Islet precursor cell (in vitro differentiated cells): Measurements from ENCODE around the gene USP12.

ENCODE experiments used
- DNase-seq: peaks from one replicate; pipeline ENCODE4 v3.0.0-alpha.2; 2018

Gene USP12

DNA sequence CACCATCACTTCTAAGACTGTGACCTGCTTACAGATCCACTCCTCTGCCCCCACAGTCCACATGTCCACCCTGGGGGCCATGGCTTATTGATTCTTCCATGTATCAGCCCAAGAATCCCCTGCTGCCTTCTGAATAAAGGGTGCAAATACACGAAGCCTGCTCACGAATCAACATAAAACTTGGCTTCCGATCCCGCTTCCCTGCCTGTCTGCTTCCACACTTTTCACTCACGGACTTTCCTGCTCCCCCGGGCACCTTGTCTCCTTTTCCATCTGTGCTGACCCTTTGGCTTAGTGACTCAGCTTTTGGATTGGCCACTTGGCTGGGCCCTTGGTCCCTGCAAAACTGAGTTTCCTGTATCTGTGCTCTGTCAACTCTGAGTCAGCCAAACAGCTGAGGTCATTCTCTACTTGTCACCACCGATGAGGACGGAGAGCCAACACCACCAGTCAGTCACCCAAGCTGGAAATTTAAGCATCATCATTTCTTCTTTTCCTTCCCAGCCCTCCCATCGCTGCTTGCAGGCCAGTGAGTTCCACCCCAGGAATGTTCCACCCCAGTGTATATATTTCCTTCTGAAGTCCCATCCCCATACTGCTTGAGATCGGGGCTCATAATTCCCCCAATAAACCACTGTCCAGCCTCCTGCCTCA, 11.4 kb upstream of the USP12 start:
- DNase-seq: peak; percentile 95

DNA sequence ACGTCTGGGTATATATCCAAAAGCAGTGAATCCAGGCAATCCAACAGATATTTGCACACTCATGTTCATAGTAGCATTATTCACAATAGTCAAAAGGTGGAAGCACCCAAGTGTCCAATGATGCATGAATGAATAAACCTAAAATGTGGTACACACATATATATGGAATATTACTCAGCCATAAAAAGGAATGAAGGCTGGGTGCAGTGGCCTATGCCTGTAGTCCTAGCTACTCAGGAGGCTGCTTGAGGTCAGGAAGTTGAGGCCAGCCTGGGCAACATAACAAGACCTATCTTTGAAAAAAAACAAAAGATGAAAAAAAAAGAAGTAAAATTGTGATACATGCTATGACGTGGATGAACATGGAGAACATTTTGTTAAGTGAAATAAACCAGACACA, 10.4 kb upstream of the USP12 start:
- no peak for DNase-seq

DNA sequence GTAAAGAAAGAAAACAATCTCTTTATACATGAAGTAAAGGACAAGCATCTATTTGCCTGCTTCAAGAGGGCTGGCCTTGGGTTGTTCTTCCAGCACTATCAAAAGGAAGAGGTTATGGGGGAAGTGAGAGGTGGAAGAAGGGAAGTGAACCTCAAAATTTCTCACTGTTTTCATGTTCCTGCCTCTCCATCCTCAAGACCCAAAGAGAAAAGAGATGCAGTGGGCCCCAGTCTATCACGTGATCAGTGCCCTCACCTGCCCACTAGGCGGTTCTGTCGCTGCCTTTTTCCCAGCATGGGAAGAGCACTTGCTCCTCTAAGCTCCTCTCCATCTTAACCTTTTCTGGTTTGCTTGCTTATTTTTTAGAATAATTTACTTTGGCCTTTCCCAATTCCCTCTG, 6.2 kb upstream of the USP12 start:
- DNase-seq: peak; percentile 60

DNA sequence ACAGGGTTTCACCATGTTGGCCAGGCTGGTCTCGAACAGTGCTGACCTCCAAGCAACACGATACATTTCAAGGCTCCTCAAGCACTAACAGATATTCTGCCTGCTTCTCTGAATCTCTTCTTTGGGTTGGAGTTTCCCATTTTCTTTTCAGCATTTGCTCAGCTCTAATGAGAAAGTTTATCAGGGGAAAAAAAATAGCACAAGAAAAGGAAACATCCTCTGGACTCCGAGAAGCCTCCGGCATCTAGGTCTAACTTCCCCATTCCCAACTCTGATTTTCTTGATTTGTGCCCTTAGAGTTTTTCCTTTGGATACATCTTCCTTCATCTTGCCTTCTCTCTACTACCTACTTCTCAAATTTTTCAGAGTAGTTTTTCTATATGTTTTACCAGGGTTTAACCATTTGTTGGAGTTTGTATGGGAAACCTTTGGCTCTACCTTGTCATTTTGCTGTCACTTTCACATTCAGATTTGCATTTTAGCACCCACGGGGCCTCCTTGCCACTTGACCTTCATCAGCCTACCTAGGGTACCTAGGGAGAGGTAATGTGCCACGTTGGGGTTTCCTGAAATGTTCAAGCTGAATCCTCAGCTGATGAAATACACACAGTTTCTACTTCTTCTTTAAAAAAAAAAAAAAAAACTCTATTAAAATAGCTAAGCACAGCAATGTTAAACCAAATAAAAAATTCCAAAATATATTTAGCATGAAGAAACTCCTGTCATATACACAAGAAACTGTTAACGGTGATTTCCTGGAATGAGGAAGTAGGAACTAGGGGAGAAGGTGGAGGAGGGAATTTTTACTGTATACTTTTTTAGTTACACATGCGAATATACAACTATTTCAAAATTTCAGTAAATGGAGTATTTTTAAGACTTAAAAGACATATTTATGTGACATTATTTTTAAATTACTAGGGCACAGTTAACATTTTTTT, 5.1 kb upstream of the USP12 start:
- no peak for DNase-seq

DNA sequence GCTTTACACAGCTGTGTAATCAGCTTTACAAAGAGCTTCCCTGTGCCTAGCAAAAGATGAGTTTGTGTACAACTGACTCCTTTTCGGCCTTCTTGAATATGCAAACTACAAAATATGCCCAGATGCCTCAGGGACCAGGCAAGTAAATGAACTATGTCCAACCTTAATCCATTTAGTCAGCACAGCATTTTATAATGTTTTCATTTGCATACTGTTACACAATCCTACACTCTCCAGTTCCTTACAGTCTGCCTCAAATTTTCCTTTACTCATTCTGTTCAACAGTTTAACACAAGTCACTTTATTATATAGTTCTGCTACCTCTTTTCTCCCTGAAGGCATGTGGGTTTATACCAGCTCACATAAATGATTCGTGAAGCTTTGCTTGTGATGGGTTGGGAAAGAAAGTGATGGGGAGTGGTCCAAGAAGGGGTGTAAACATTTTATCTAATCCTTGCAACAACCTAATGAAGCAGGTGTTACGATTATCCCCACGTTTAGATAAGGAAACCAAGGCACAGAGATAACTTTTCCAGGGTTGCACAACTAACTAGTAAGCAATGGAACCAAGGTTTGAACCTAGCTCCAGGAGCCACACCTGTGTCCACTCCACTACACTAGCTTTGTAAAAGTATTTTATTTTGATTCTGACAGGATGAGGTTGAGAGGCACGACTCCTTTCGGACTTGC, 3.3 kb upstream of the USP12 start:
- DNase-seq: no peak

DNA sequence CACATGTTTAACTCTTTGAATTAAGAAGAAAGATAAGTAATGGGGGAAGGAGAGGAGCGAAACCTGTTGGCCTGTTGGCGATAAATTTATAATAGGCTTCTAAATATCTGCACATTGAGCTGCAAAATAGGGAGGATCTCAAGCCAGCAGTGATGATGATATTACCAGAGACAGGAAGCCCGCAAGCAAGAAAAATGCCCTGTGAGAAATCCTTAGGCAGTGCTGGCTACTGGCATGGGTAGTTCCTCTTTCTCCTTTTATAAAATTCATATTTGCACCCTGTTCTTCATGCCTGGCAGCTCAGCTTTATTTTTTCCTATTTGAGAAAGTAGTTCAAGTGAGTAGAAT, 858 bp upstream of the USP12 start:
- no peak for DNase-seq

DNA sequence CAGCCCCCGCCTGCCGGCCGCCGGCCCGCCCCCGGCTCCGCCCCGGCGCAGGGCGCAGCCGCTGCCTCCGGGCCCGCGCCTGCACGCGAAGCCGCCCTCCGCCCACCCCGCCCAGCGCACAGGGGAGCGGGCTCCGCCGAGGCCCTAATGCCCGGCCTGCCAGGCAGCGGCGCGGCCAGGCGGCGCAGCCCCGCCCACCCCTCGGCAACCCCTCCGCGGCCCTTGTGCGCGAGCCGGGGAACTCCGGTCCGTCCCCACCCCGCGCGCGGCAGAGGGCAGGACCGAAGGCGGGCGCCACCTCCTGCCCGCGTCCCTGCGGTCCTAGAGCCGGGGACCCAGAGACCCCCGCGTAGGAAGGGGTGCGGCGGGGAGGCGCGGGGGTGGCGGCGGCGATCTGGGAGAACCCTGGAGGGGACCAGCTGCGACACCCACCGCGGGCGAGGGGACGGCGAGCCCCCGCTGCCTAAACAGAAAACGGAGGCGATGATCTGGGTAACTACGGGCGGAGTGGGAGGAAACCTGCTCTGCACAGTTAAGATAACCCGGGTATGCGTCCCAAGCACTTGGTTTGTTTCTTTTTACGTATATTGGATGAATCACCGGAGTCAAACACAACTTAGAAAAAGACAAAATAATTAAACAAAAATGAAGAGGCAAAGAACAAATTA, 350 bp upstream of the USP12 start:
- peak; percentile 96 for DNase-seq

DNA sequence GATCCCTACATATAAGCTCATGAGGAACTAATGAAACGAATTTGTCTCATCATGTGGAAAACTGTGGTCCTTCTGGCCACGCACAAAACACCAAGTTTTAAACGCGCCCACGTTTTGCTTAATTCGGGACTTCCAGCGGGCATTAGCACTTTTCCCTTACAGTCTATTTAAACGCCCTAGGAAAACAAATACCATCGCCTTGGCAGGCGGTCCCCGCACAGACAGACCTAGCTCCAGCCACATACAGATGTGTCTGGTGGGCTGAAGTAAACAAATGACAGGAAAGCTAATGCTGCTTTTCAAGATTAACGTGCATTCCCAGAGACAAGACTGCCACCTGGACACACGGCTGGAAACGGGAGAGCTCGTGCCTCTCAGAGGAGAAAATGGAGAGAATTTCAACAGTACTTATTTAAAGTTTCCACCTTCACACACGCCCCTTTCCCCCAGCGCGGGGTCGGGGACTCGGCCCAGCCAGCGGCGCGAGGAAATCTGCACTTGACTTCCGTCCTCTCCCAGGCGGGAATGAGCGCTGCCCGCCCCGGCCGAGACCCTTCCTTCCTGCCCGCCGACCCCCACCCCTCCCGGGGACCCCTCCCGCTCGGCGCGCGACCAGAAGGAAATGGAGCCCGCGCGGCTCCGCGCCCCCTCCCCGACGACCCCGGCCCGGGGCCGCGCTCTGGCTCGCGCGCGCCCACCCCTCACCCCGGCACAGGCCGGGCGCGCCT, 931 bp downstream of the USP12 start:
- peak; percentile 76 for DNase-seq

DNA sequence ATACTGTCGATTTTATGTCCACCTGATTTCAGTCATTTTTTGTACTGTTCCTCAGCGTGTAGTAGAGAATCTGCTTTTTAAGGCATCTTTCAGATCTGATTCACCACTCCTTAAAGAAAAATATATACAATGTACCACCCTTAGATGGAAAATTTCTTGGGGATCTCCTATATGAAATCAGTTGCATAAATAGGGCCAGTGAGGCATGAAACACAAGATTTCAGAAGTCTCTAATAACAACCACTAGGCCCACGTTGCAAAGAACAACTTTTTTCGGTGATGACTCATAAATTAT, 1.4 kb downstream of the USP12 start:
- DNase-seq: no peak

DNA sequence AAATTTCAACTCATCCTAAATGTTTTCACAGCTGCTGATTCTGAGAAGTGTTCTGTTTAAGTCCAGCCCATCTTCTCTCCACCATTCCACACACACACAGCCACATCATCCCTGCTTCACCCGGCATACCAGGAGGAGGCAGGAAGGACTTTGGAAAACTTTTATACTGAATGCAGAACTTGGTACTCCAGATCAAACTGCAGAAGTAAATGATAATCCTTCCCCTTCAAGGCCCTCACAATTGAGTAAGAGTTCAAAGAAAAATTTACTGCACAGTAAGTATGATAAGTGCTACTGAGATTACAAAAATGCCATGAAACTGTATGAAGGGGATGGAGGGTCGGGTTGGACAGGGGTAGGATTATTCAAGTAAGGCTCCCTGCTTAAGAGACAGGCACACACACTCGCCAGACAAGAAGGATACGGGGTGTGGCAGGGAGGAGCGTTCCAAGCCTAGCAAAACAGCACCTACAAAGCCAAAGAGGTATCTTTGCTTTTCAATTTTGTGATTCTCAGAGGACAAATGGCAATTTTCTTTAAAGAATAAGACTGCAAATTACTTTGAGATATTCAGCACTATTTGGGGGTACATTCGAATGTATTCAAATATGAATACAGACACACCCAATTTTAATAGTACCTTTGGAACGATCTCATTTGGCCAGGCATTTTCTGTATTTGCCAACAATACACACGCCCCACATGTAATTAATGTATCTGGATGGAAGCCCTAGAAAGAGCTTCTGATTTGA, 2.5 kb downstream of the USP12 start:
- no peak for DNase-seq

DNA sequence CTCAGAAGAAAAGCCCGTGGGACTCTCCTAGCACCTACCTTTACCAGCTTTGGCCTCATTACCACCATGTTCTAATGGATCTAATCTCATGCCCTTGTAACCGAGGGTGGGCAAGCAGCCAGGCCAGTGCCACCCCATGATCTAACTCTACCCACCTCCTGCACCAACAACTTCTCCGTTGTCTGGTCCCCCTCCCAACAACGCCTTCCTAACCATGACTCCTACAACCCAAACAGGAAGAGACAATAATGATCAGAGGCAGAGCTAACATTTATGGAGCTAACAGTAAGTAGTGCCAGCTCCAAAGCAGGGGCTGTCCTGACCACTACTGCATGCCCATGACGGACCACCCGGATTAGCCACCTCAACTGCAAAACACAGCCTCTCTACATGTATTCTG, 3.5 kb downstream of the USP12 start:
- no peak for DNase-seq

DNA sequence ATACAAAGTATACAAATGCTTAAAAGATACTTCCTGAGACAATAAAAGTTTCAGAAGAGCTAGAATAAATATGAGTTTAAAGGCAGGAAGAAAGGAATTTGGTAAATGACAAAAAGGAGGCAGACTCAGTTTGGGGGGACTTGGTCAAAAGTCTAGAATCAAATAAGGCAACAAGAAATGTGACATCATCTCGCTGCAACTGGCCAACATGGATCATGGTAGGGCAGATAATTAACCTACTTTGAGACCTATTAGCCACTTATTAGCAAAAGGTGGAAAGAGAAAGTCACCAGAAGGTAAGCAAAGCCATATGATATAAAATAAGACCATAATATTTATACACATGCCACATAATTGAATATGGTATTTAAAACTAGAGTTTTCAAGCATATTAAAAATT, 5.3 kb downstream of the USP12 start:
- DNase-seq: no peak

DNA sequence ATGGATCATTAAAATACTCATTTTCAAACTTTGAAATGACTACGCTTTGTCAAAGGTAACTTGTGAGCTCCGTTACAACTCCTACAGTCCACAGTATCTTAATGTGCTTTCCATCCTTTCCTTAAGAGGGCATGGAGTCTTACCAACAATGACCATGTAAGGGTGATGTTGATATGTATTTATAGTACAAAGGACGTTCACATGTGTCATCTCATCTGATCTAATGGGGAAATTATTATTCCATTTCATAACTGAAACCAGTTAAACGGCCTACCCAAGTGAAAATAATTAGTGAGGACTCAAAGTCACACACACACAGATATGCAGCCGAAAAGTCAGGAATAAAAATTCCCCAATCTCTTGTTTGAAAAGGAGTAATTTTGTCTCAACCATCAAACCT, 9.6 kb downstream of the USP12 start:
- DNase-seq: no peak

DNA sequence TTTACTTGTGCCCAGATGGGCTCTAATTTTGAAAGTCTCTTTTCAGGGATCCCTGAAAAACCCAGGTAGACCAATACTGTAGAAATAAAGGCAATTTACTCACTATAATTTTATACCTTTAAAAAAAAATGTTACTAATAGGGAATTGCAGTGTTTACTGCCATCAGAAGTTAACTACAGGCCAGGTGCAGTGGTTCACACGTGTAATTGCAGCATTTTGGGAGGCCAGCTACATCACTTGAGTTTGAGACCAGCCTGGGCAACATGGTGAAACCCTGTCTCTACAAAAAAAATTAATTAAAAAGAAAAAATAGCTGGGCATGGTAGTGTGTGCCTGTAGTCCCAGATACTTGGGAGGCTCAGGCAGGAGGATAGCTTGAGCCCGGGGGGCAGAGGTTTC, 10.2 kb downstream of the USP12 start:
- DNase-seq: no peak

DNA sequence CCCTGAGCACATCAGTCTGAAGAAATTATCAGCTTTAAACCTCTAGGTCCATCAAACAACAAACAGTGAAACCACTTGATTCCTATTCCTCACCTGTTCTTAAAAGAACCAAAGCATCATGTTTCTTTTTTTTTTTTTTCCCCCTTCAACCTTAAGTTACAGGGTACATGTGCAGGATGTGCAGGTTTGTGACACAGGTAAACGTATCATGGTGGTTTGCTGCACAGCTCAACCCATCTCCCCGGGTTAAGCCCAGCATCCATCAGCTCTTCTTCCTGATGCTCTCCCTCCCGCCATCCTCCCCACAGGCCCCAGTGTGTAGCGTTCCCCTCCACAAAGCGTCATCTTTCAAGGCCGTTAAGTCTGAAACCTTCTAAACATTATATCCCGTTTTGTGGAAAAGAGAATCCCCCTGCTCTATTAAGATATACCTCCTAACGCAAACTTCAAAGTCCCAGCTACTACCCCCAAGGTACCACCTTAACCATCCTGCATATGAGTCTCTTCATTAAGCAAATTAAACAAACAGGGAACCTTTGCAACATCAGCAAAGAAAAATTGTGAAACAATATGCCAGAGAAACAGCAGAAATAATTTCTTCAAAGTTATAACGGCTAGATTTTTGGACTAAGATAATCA, 10.8 kb downstream of the USP12 start:
- no peak for DNase-seq

DNA sequence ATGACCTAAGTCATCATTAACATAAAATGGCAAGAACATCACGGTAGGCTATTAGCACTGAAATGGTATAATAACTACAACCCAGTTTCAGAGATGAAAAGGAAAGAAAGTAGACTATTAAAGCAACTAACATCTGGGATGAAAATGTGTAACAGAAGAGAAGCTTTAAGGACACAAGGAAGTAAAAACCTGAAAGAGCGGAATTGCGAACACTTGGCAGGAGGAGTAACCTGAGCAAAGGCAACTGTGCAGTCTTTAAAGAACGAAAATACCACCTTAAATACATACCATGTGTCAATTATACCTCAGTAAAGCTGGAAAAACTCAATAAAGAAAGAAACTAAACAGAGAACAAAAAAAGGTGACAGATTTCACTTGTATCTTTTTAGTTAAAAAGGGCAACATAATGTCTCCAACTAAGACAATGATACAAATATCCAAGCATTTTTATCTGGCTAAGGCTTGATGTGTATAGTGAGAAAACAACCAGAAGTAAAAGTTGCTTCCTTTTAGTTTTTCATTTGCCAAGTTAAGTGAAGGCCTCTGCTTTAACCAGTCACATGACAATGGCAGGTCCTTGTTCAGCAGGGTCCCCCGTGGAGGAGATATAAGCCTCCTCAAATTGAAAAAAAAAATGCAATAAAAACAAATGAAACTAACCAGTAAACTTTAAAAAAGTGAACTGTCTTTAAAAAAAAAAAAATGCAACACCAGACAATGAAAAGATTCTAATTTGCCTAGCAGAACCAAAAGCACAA, 11.6 kb downstream of the USP12 start:
- no peak for DNase-seq

DNA sequence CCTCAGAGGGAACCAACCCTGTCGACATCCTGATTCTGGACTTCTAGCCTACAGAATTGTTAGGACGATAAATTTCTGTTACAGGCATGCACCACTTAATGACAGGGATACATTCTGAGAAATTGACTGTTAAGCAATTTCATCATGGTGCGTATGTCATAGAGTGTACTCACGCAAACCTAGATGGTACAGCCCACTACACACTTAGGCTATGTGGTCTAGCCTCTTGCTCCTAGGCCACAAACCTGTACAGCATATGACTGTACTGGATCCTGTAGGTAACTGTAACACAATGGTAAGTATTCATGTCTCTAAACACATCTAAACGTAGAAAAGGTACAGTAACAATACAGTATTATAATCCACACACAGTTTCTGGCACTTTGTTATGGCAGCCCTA, 13.3 kb downstream of the USP12 start:
- DNase-seq: no peak

DNA sequence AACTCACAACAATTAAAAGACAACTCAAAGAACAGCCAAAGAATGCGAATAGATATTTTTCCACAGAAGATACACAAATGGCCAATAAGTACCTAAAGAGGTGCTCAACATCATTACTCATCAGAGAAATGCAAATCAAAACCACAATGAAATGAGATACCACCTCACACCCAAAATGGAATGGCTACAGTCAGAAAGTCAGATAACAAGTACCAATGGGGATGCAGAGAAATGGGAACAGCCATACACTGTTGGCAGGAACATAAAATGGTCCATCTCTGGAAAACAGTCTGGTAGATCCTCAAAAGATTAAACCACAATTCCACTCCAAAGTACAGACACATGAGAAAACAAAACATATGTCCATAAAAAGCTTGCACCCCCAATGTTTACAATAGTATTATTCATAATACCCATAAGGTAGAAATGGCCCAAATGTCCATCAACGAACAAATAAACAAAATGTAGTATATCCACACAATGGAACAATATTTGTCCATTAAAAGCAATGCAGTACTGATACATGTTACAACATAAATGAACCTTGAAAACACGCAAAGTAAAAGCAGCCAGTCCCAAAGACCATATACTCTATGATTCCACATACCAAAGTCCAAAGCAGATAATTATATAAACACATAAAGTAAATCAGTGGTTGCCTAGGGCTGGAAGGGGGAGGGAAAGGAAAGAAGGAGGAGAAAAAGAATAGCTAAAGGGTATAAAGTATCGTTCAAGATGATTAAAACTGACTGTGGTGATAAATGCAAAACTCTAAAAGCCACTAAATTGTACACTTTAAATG, 19.6 kb downstream of the USP12 start:
- DNase-seq: no peak

DNA sequence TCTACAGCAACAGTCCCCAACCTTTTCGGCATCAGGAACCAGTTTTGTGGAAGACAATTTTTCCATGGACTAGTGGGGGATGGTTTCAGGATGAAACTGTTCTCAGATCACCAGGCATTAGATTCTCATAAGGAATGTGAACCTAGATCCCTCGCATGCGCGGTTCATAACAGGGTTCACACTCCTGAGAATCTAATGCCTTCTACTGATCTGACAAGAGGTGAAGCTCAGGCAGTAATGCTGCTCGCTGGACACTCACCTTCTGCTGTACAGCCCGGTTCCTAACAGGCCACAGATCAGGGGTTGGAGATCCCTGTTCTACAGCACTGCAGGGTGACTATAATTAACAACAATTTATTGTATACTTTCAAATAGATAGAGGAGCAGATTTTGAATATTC, 21.9 kb downstream of the USP12 start:
- no peak for DNase-seq

DNA sequence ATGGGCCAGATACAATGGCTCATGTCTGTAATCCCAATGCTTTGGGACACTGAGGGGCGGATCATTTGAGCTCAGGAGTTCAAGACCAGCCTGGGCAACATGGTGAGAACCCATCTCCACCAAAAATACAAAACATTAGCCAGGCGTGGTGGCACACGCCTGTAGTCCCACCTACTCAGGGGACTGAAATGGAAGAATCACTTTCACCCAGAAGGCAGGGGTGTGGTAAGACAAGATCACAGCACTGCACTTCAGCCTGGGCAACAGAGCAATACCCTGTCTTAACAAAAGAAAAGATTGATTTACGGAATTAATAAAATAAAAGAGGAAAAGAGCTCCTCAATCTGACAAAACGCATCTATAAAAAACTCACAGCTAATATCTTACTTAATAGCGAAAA, 22.7 kb downstream of the USP12 start:
- no peak for DNase-seq
